ENCODE results near the gene LRBA.

DNA sequence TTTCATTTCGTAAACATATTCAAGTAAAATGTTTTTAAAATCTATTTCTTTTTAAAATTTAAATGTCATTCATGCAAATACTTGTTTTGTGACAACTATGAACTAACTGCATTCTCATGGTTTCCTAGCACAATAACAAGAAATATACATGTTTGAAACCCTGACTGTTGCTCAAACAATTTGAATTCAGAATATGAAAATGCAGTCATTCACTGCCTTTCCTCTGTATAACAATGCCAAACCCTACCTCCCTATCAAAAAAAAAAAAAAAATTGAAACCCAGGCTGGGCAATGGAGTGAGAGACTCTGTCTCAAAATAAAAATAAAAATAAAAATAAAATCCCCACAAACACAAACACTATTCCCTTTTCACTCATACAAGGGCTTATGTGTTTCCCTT lies 391.0 kb downstream of the LRBA start:
- TF ChIP-seq, protein P1, sequence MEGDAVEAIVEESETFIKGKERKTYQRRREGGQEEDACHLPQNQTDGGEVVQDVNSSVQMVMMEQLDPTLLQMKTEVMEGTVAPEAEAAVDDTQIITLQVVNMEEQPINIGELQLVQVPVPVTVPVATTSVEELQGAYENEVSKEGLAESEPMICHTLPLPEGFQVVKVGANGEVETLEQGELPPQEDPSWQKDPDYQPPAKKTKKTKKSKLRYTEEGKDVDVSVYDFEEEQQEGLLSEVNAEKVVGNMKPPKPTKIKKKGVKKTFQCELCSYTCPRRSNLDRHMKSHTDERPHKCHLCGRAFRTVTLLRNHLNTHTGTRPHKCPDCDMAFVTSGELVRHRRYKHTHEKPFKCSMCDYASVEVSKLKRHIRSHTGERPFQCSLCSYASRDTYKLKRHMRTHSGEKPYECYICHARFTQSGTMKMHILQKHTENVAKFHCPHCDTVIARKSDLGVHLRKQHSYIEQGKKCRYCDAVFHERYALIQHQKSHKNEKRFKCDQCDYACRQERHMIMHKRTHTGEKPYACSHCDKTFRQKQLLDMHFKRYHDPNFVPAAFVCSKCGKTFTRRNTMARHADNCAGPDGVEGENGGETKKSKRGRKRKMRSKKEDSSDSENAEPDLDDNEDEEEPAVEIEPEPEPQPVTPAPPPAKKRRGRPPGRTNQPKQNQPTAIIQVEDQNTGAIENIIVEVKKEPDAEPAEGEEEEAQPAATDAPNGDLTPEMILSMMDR (IDR thresholded peaks at IDR 0.05), result no peak
- TF ChIP-seq POLR2AphosphoS5 (IDR thresholded peaks at IDR 0.05), result no peak
